BJ (cell line): ENCODE measurements around the gene DNAH2. TPM values are rescaled to one million over a fixed set of nuclear protein-coding genes. Genes with fewer than 3 reads are reported as not detected.

ENCODE experiments used
- CTCF ChIA-PET: fragments of 350-600 bp; formaldehyde crosslinking; extraction: SDS; loops from one replicate; lab custom pipeline; 2021; ENCODE audit warnings: antibody characterized with exemption, inconsistent platforms; lab: Yijun Ruan, JAX
- POLR2A ChIA-PET: fragments of 300-600 bp; sonication (Branson Sonifier 250); formaldehyde crosslinking; extraction: SDS; loops from one replicate; lab custom pipeline; 2021; ENCODE audit warnings: antibody characterized with exemption; lab: Charles Lee
- DNase-seq: peaks from one replicate; pipeline ENCODE4 v3.0.0-alpha.2; 2011; ENCODE audit warnings: low read depth
- H3K27me3 ChIP-seq: 2 replicates; pipeline ENCODE4 v1.6.0; 2011; ENCODE audit warnings: low read length; ENCODE audit not compliant: control insufficient read depth, insufficient read depth
- H3K36me3 ChIP-seq: 2 replicates; pipeline ENCODE4 v1.5.1; 2011; ENCODE audit warnings: low read length; ENCODE audit not compliant: control insufficient read depth, insufficient read depth
- H3K4me3 ChIP-seq: 2 replicates; pipeline ENCODE4 v1.5.1; 2011; ENCODE audit warnings: low read depth, mild to moderate bottlenecking, control low read depth, low read length
- polyA plus RNA-seq: library from polyadenylated mRNA; depleted of rRNA; stranded (reverse); fragments of >200 nt; gene quantifications from 2 replicates; pipeline ENCODE4 v1.2.3, GENCODE V29; 2011
- TF ChIP-seq, protein P1 (sequence below): IDR thresholded peaks from 2 replicates; pipeline ENCODE4 v1.5.1; 2011; ENCODE audit warnings: low read depth, mild to moderate bottlenecking, control low read depth, inconsistent platforms, low read length, moderate library complexity; ENCODE audit not compliant: insufficient read depth

The DNAH2 gene
- polyA plus RNA-seq, 1 experiment = 0.10 TPM

DNA sequence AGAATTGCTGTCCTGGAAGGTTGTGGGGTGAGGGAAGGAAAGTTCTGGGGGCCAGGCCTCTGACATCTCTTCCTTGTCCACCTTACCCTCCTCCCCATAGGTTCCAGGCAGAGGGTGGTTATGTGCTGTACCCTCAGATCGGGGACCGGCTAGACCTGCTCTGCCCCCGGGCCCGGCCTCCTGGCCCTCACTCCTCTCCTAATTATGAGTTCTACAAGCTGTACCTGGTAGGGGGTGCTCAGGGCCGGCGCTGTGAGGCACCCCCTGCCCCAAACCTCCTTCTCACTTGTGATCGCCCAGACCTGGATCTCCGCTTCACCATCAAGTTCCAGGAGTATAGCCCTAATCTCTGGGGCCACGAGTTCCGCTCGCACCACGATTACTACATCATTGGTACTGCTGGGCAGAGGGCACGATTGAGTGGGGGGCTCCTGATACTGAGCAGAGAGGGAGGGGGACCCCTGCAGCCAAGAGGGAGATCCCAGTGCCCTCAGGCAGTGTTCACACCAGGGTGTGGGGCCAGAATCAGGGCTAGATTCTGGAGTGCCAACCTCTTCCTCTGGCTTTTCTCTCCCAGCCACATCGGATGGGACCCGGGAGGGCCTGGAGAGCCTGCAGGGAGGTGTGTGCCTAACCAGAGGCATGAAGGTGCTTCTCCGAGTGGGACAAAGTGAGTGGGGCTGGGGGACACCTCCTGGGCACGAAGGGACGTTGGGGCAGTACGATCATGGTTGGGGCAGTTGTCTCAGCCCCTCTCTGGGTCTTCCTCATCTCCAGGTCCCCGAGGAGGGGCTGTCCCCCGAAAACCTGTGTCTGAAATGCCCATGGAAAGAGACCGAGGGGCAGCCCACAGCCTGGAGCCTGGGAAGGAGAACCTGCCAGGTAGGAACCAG is 9.4 kb upstream of the DNAH2 start:
- TF ChIP-seq, protein P1, sequence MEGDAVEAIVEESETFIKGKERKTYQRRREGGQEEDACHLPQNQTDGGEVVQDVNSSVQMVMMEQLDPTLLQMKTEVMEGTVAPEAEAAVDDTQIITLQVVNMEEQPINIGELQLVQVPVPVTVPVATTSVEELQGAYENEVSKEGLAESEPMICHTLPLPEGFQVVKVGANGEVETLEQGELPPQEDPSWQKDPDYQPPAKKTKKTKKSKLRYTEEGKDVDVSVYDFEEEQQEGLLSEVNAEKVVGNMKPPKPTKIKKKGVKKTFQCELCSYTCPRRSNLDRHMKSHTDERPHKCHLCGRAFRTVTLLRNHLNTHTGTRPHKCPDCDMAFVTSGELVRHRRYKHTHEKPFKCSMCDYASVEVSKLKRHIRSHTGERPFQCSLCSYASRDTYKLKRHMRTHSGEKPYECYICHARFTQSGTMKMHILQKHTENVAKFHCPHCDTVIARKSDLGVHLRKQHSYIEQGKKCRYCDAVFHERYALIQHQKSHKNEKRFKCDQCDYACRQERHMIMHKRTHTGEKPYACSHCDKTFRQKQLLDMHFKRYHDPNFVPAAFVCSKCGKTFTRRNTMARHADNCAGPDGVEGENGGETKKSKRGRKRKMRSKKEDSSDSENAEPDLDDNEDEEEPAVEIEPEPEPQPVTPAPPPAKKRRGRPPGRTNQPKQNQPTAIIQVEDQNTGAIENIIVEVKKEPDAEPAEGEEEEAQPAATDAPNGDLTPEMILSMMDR = no peak
- POLR2A ChIA-PET = no interaction called here
- peaks cover under 1% of the 10 kb centered on the region; the same call in 1 of the 2 replicates for H3K36me3 ChIP-seq
- no peak overlapping the region for H3K4me3 ChIP-seq
- CTCF ChIA-PET = no interaction called here
- DNase-seq = no peak
- H3K27me3 ChIP-seq = peaks cover 26% of the 10 kb centered on the region

DNA sequence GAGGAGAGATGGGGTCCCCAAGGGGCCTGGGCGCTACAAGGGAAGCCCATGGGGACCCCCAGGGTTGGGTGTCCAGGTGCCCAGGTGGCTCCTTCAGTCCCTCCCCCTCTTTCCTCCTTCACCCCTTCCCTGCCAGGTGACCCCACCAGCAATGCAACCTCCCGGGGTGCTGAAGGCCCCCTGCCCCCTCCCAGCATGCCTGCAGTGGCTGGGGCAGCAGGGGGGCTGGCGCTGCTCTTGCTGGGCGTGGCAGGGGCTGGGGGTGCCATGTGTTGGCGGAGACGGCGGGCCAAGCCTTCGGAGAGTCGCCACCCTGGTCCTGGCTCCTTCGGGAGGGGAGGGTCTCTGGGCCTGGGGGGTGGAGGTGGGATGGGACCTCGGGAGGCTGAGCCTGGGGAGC is 8.5 kb upstream of the DNAH2 start:
- DNase-seq = no peak
- ChIA-PET CTCF (interaction anchor here (0.5 to 0.6 kb wide), 2 partner anchors 245 to 663 kb away, joined by 3 read pairs; no protein-coding TSS in a partner anchor), POLR2A (no interaction called here)
- Histone ChIP-seq H3K36me3 (no peaks in the 10 kb centered on the region), H3K27me3 (peaks cover 30% of the 10 kb centered on the region), H3K4me3 (no peak overlapping the region)
- TF ChIP-seq, protein P1 = no peak

DNA sequence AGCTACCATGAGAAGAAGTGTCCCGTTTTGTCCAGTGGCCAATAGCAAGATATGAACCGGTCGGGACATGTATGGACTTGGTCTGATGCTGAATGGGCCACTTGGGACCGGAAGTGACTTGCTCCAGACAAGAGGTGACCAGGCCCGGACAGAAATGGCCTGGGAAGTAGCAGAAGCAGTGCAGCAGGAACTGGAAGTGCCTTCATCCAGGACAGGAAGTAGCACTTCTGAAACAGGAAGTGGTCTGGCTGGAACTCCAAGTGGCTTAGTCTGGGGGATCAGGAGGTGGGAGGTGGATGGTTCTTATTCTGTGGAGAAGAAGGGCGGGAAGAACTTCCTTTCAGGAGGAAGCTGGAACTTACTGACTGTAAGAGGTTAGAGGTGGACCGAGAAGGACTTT is 7.2 kb upstream of the DNAH2 start:
- no peak overlapping the region for H3K4me3 ChIP-seq
- ChIA-PET CTCF (interaction anchor here (0.7 to 1.2 kb wide), 3 partner anchors 23 to 957 kb away, joined by 3 to 5 read pairs (median 3); partner anchors contain the start of gene TP53), POLR2A (no interaction called here)
- H3K36me3 ChIP-seq = no peaks in the 10 kb centered on the region
- no peak for DNase-seq
- peaks cover 25% of the 10 kb centered on the region for H3K27me3 ChIP-seq
- TF ChIP-seq, protein P1 = no peak

DNA sequence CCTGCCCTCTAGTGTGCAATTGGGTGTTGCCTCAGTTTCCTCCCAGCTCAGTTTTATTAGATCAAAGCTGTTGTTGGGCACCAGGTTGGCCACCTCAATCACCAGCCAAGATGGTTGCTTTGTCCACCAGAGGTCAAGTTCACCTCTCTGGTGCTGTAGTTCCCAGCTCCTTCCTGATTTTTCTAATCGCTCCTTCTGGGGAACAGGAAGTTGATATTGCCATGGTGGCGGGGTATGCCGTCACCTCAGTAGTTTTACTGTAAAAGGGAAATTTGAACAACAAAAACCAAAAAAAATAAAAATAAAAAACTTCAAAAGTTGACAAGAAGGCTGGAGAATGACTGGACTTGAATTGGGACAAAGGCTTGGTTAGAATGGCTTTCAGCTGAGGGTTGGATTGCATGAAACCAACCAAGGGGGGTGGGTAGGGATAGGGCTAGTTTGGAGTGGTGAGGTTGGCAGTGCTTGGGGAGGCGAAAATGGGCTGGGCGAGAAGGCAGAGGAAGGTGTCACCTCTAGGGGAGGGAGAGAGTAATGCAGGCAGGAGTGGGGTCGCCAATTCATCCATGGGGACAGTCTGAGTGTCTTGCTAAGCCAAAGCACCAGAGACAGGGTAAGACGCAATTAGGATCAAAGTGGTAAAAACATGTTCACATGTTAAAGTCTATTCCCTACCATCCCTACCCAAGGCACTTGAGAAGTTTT is 6.3 kb upstream of the DNAH2 start:
- TF ChIP-seq, protein P1 = 0 out of 2 replicates have a peak, but pooled peaks have one; percentile 13
- CTCF ChIA-PET = interaction anchor here (1.1 kb wide), 1 partner anchor 79 kb away, joined by 3 read pairs; no protein-coding TSS in a partner anchor
- no peak overlapping the region for H3K4me3 ChIP-seq
- no peak for DNase-seq
- H3K27me3 ChIP-seq = peaks cover 18% of the 10 kb centered on the region
- no peaks in the 10 kb centered on the region for H3K36me3 ChIP-seq
- POLR2A ChIA-PET = no interaction called here
